DOHH2 (cell line): ENCODE measurements around the gene NFIL3.

Source experiments
- H3F3A ChIP-seq: fragments of 200-600 bp; sonication (generic), shearing (Covaris generic); 2 replicates; pipeline ENCODE4 v1.6.0; 2016; ENCODE audit warnings: antibody characterized with exemption, mild to moderate bottlenecking; ENCODE audit not compliant: control insufficient read depth, insufficient read depth
- H3K27ac ChIP-seq: fragments of 200-600 bp; sonication (generic); 2 replicates; pipeline ENCODE4 v1.5.1; 2014; ENCODE audit warnings: low read depth, mild to moderate bottlenecking, low read length, moderate library complexity
- H3K27me3 ChIP-seq: fragments of 200-600 bp; sonication (generic); 2 replicates; pipeline ENCODE4 v1.6.1; 2014; ENCODE audit warnings: mild to moderate bottlenecking, low read length, mixed read lengths; ENCODE audit not compliant: control insufficient read depth
- H3K36me3 ChIP-seq: fragments of 200-600 bp; sonication (generic); 2 replicates; pipeline ENCODE4 v1.6.1; 2014; ENCODE audit warnings: mild to moderate bottlenecking, low read length, moderate library complexity, mixed read lengths; ENCODE audit not compliant: control insufficient read depth
- H3K4me1 ChIP-seq: fragments of 200-600 bp; sonication (generic); 2 replicates; pipeline ENCODE4 v1.6.1; 2014; ENCODE audit warnings: mild to moderate bottlenecking, low read length, mixed read lengths; ENCODE audit not compliant: control insufficient read depth
- H3K4me2 ChIP-seq: fragments of 200-600 bp; sonication (generic); 2 replicates; pipeline ENCODE4 v1.6.0; 2014; ENCODE audit warnings: mild to moderate bottlenecking, low read length, moderate library complexity
- H3K4me3 ChIP-seq: fragments of 200-600 bp; sonication (generic); 2 replicates; pipeline ENCODE4 v1.5.1; 2014; ENCODE audit warnings: mild to moderate bottlenecking, low read length, mixed read lengths
- H3K79me2 ChIP-seq: fragments of 200-600 bp; sonication (generic); 2 replicates; pipeline ENCODE4 v1.6.1; 2014; ENCODE audit warnings: mild to moderate bottlenecking, low read length, mixed read lengths; ENCODE audit not compliant: control insufficient read depth
- H3K9me2 ChIP-seq: fragments of 200-600 bp; sonication (generic); replicated peaks from 2 replicates; pipeline ENCODE4 v1.6.1; 2014; ENCODE audit warnings: mild to moderate bottlenecking, low read length, mixed read lengths; ENCODE audit not compliant: control insufficient read depth
- H3K9me3 ChIP-seq: fragments of 200-600 bp; sonication (generic); 2 replicates; pipeline ENCODE4 v1.6.1; 2014; ENCODE audit warnings: antibody characterized with exemption, low read length, mixed read lengths; ENCODE audit not compliant: control insufficient read depth, insufficient read depth
- H4K20me1 ChIP-seq: fragments of 200-600 bp; sonication (generic); 2 replicates; pipeline ENCODE4 v1.6.0; 2014; ENCODE audit warnings: low read depth, mild to moderate bottlenecking, antibody characterized with exemption, low read length, moderate library complexity; ENCODE audit not compliant: control insufficient read depth, insufficient read depth
- EZH2phosphoT487 ChIP-seq: fragments of 200-600 bp; sonication (generic); IDR thresholded peaks from 2 replicates; pipeline ENCODE4 v1.6.1; 2017; ENCODE audit warnings: borderline replicate concordance, mild to moderate bottlenecking, antibody characterized with exemption, low read length, moderate library complexity, mixed read lengths
- TF ChIP-seq, protein P1 (sequence below): fragments of 200-600 bp; sonication (generic); IDR thresholded peaks from one replicate; pipeline ENCODE4 v1.5.1; 2014; ENCODE audit warnings: antibody characterized with exemption, mild to moderate bottlenecking, low read depth, low read length; ENCODE audit not compliant: poor library complexity, severe bottlenecking

The NFIL3 gene

DNA sequence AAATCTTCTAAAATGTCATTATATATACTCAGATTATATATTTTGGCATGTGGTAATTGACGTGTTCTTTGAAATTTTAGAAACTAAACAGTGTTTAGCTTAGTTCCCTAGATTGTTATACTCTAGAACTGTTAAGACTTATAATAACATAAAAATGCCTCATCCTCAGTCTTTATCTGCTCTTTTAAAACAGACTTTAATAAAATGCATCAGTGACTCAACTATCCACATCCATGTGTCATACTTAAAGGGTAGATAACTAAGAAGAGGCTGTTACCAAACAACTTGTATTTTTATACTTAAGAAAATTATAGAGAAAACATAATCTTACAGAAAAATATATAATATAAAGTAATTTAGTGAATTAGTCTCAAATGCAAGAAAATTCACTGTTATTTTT is 15.2 kb downstream of the NFIL3 start:
- Histone ChIP-seq H3K9me2 (no peaks in the 10 kb centered on the region), H3K36me3 (no peaks in the 10 kb centered on the region), H3K79me2 (no peaks in the 10 kb centered on the region), H3F3A (no peaks in the 10 kb centered on the region), H3K4me1 (peaks cover 2% of the 10 kb centered on the region; the same call in 1 of the 2 replicates), H3K9me3 (no peaks in the 10 kb centered on the region), H3K4me3 (no peak overlapping the region), H3K4me2 (no peak overlapping the region), H3K27ac (no peak overlapping the region), H4K20me1 (no peaks in the 10 kb centered on the region), H3K27me3 (no peaks in the 10 kb centered on the region)
- TF ChIP-seq EZH2phosphoT487 = no peak
- TF ChIP-seq, protein P1, sequence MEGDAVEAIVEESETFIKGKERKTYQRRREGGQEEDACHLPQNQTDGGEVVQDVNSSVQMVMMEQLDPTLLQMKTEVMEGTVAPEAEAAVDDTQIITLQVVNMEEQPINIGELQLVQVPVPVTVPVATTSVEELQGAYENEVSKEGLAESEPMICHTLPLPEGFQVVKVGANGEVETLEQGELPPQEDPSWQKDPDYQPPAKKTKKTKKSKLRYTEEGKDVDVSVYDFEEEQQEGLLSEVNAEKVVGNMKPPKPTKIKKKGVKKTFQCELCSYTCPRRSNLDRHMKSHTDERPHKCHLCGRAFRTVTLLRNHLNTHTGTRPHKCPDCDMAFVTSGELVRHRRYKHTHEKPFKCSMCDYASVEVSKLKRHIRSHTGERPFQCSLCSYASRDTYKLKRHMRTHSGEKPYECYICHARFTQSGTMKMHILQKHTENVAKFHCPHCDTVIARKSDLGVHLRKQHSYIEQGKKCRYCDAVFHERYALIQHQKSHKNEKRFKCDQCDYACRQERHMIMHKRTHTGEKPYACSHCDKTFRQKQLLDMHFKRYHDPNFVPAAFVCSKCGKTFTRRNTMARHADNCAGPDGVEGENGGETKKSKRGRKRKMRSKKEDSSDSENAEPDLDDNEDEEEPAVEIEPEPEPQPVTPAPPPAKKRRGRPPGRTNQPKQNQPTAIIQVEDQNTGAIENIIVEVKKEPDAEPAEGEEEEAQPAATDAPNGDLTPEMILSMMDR = no peak

DNA sequence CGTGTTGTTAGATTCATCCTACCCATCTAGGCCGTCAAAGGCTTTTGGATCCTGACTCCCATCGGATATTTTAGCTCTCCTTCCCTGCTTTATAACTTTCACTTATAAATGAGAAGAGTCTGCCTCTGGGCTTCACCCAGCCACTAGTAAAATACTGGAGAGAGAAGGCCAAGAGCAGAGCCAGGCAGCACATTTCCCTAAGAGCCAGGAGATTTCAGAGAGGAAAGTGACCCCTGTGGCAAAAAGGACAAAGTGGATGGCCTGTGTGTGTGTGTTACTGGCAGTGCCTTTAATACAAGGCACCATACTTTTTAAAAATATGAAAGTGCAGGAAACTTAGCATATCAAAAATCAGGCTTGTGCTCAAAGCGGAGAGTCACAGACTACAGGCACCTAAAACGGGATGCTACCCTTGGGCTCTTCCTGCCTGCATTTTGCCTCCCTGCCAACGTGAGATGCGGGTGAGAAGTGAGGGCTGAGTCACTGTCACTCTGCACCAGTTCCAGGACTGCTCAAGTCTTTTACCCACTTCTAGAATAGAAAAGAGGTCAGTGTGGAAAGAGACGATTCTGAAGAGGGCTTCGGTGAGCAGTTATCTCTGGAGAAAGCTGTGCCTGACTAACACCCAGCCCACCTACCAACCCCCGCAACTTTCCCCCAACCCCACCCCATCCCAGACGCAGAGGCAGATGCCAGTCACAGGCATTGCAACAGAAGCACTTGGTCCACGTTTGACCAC is 15.9 kb downstream of the NFIL3 start:
- no peak overlapping the region for H3K4me3 ChIP-seq
- no peaks in the 10 kb centered on the region for H3K9me2 ChIP-seq
- H3K4me1 ChIP-seq = no peaks in the 10 kb centered on the region
- no peaks in the 10 kb centered on the region for H3K9me3 ChIP-seq
- H3K36me3 ChIP-seq = no peaks in the 10 kb centered on the region
- no peaks in the 10 kb centered on the region for H3K79me2 ChIP-seq
- no peaks in the 10 kb centered on the region for H3K27me3 ChIP-seq
- no peak overlapping the region for H3K27ac ChIP-seq
- no peaks in the 10 kb centered on the region for H3F3A ChIP-seq
- H3K4me2 ChIP-seq = no peak overlapping the region
- no peak for TF ChIP-seq EZH2phosphoT487
- TF ChIP-seq, protein P1 = no peak
- no peaks in the 10 kb centered on the region for H4K20me1 ChIP-seq

DNA sequence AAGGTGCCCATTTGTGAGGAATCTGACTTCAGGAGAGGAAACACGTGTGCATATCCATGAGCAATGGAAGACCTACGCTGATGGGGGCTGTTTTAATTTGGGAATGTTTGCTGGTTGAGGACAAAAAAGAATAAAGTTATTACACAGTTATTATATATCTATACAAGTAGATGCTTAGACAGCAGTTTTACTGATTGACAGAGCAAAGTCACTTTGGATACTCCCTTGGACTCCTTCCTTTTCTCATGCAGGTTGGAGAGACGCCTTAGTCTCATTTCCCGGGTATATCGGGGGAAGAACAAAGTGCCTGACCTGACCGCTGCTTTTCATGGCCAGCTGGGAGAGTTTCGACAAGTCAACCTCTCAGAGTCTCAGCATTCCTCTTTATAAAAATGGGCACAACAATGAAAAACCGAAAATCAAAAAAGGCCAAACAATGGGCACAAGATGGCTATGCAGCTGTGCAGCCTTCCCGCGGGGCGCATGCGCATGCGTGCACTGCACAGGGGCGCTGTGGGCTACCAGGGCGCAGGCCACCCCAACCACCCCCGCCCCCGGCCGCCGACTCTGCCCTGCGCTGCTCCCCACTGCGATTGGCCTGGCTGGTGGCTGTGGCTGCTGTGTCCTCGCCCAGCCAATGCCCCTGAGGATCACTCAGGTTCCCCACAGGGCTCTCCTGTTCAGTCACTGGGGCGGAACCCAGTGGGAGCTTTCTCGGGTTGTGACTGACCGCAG is 18.1 kb downstream of the NFIL3 start:
- Histone ChIP-seq H3K27me3 (no peaks in the 10 kb centered on the region), H3K9me2 (no peaks in the 10 kb centered on the region), H3K27ac (no peak overlapping the region), H3K79me2 (no peaks in the 10 kb centered on the region), H3K4me2 (no peak overlapping the region), H3F3A (no peaks in the 10 kb centered on the region), H3K4me3 (no peak overlapping the region), H3K9me3 (no peaks in the 10 kb centered on the region), H4K20me1 (no peaks in the 10 kb centered on the region), H3K4me1 (no peaks in the 10 kb centered on the region), H3K36me3 (no peaks in the 10 kb centered on the region)
- TF ChIP-seq EZH2phosphoT487 = no peak
- TF ChIP-seq, protein P1 = no peak
